AG20443 (cell line): Measurements from ENCODE around the gene SLC9C1.
A peak's percentile ranks its signal among the peaks of the same experiment; 100 is the strongest.

Experiments used
- DNase-seq: peaks from one replicate; pipeline ENCODE4 v3.0.0; 2012; ENCODE audit warnings: low spot score, mixed read lengths

Gene SLC9C1

GRCh38 chr3:112306825-112307224 is 12.8 kb upstream of the SLC9C1 start:
- no peak for DNase-seq

- peak; percentile 13 for DNase-seq
These were observed 10.6 kb upstream of the SLC9C1 start for GRCh38 chr3:112304611-112305010.

- peak; percentile 20 for DNase-seq
These were observed 9.8 kb upstream of the SLC9C1 start for GRCh38 chr3:112303764-112304325.

- DNase-seq = peak; percentile 10
These were observed 9.1 kb upstream of the SLC9C1 start for GRCh38 chr3:112302881-112303763.

GRCh38 chr3:112302150-112302830 is 8.3 kb upstream of the SLC9C1 start:
- DNase-seq = no peak

- DNase-seq = no peak
These were observed 4.8 kb upstream of the SLC9C1 start for GRCh38 chr3:112298781-112299180.

- no peak for DNase-seq
These were observed 3.7 kb upstream of the SLC9C1 start for GRCh38 chr3:112297714-112298113.

- no peak for DNase-seq
These were observed 5.0 kb downstream of the SLC9C1 start for GRCh38 chr3:112289011-112289410.

GRCh38 chr3:112280266-112280665 is 13.8 kb downstream of the SLC9C1 start:
- DNase-seq = no peak

- no peak for DNase-seq
These were observed 20.5 kb downstream of the SLC9C1 start for GRCh38 chr3:112273536-112273935.

- DNase-seq = no peak
These were observed 32.3 kb downstream of the SLC9C1 start for GRCh38 chr3:112261742-112262141.

GRCh38 chr3:112260563-112260962 is 33.5 kb downstream of the SLC9C1 start:
- DNase-seq = no peak

- DNase-seq = no peak
These were observed 40.6 kb downstream of the SLC9C1 start for GRCh38 chr3:112253301-112253971.

- no peak for DNase-seq
These were observed 46.1 kb downstream of the SLC9C1 start for GRCh38 chr3:112247900-112248299.

GRCh38 chr3:112247350-112247749 is 46.7 kb downstream of the SLC9C1 start:
- DNase-seq = no peak

GRCh38 chr3:112233083-112233482 is 60.9 kb downstream of the SLC9C1 start:
- DNase-seq = no peak

- DNase-seq = no peak
These were observed 62.3 kb downstream of the SLC9C1 start for GRCh38 chr3:112231727-112232126.

- no peak for DNase-seq
These were observed 64.0 kb downstream of the SLC9C1 start for GRCh38 chr3:112230033-112230432.

- DNase-seq = no peak
These were observed 65.2 kb downstream of the SLC9C1 start for GRCh38 chr3:112228786-112229185.

- no peak for DNase-seq
These were observed 93.7 kb downstream of the SLC9C1 start for GRCh38 chr3:112200317-112200666.

- no peak for DNase-seq
These were observed 94.2 kb downstream of the SLC9C1 start for GRCh38 chr3:112199622-112200316.

- DNase-seq = no peak
These were observed 96.9 kb downstream of the SLC9C1 start for GRCh38 chr3:112197131-112197530.
